Activated CD4-positive, alpha-beta memory T cell treated with anti-CD3 and anti-CD28 coated beads for 36 hours (primary cell): ENCODE results near the gene ARHGAP6. TPM values are rescaled to one million over a fixed set of nuclear protein-coding genes. Genes with fewer than 3 reads are reported as not detected.

ENCODE experiments used
- CTCF ChIA-PET: fragments of 350-600 bp; sonication (Branson Sonifier 250); formaldehyde crosslinking; loops from one replicate; lab custom pipeline; 2021; ENCODE audit warnings: antibody characterized with exemption, inconsistent platforms; lab: Charles Lee
- POLR2A ChIA-PET: fragments of 350-600 bp; sonication (Branson Sonifier 250); formaldehyde crosslinking; loops from one replicate; lab custom pipeline; 2021; ENCODE audit warnings: antibody characterized with exemption; lab: Charles Lee
- DNase-seq: peaks from one replicate; pipeline ENCODE4 v3.0.0-alpha.2; 2020
- H3K27ac Mint-ChIP-seq: one replicate; pipeline ENCODE4 v1.8.0; 2021; ENCODE audit warnings: mixed read lengths
- H3K27me3 Mint-ChIP-seq: one replicate; pipeline ENCODE4 v1.8.0; 2021; ENCODE audit warnings: mixed read lengths
- H3K36me3 Mint-ChIP-seq: one replicate; pipeline ENCODE4 v1.8.0; 2021; ENCODE audit warnings: mixed read lengths
- H3K4me1 Mint-ChIP-seq: one replicate; pipeline ENCODE4 v1.8.0; 2021; ENCODE audit warnings: low read depth, mixed read lengths
- H3K4me3 Mint-ChIP-seq: one replicate; pipeline ENCODE4 v1.8.0; 2021; ENCODE audit warnings: mild to moderate bottlenecking, mixed read lengths
- H3K9me3 Mint-ChIP-seq: one replicate; pipeline ENCODE4 v1.8.0; 2021; ENCODE audit warnings: mixed read lengths
- intact Hi-C: fragments of 100-400 bp; cut with micrococcal nuclease; formaldehyde crosslinking; loops from one replicate; pipeline ENCODE4 v1.15.1; 2023
- total RNA-seq, 2 experiments: library from RNA; stranded (reverse); gene quantifications; one replicate each; pipeline ENCODE4 v1.2.3, GENCODE V29; 2021

ARHGAP6 gene
- total RNA-seq, 2 experiments from 2014 or later, result not detected

- Mint-ChIP-seq H3K4me1 (no peaks in the 10 kb centered on the region), H3K36me3 (no peaks in the 10 kb centered on the region), H3K4me3 (no peak overlapping the region), H3K27me3 (no peaks in the 10 kb centered on the region), H3K9me3 (no peaks in the 10 kb centered on the region), H3K27ac (no peak overlapping the region)
- intact Hi-C loops, result no loop called here
- ChIA-PET POLR2A (no interaction called here), CTCF (no interaction called here)
- DNase-seq, result no peak
Observed at GRCh38 chrX:11296051-11296450, 369.7 kb downstream of the ARHGAP6 start.

- ChIA-PET CTCF (no interaction called here), POLR2A (no interaction called here)
- H3K36me3 Mint-ChIP-seq, result no peaks in the 10 kb centered on the region
- intact Hi-C loops, result no loop called here
- H3K27me3 Mint-ChIP-seq, result no peaks in the 10 kb centered on the region
- no peak for DNase-seq
- no peak within 1 kb of the TSS for H3K27ac Mint-ChIP-seq
- no peaks in the 10 kb centered on the region for H3K9me3 Mint-ChIP-seq
- H3K4me3 Mint-ChIP-seq, result no peak within 1 kb of the TSS
- no peaks in the 10 kb centered on the region for H3K4me1 Mint-ChIP-seq
Observed at GRCh38 chrX:11293113-11293512, 372.6 kb downstream of the ARHGAP6 start, which contains the start of gene AMELX. Gene AMELX (plus strand): TSS chrX:11293413. CDS start chrX:11294789, 1,376 bp downstream.

DNA sequence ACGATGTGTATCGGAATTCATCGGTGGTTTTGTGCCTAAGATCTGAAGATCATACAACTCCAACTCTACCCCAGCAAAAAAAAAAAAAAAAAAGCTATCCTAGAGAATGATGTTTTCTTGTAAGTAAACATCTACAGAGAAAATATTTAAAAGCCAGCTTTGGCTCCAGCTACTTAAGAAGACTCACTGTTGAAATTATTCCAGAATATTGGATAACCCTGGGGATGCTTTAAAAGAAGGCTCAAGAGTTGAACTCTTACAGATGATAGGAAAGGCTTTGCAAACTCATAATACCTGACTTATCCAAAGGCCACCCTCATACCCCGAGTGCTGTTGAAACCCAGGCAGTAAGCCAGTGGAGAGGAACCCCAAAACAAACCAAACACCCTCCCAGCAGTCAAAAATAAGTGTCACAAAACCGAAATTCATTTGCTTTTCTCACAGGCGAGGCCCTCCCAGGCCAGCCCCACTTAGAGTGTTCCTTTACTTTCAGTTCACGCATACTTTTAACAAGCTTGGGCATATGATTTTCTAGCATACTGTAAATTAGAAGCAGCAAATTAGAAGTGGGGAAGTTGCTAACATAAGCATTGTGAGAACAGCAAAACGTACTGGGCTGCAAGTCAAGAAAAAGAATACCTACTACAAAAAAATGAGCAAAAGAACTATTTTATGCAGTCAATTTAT, 375.2 kb downstream of the ARHGAP6 start:
- no peaks in the 10 kb centered on the region for H3K9me3 Mint-ChIP-seq
- DNase-seq, result no peak
- POLR2A ChIA-PET, result no interaction called here
- H3K27ac Mint-ChIP-seq, result no peak overlapping the region
- CTCF ChIA-PET, result interaction anchor here (0.7 kb wide), 1 partner anchor 429 kb away, joined by 3 read pairs; no protein-coding TSS in a partner anchor
- H3K4me1 Mint-ChIP-seq, result no peaks in the 10 kb centered on the region
- no peak overlapping the region for H3K4me3 Mint-ChIP-seq
- no peaks in the 10 kb centered on the region for H3K36me3 Mint-ChIP-seq
- intact Hi-C loops, result no loop called here
- no peaks in the 10 kb centered on the region for H3K27me3 Mint-ChIP-seq

GRCh38 chrX:11287505-11287904, 378.2 kb downstream of the ARHGAP6 start:
- ChIA-PET POLR2A (no interaction called here), CTCF (no interaction called here)
- DNase-seq, result no peak
- Mint-ChIP-seq H3K27me3 (no peaks in the 10 kb centered on the region), H3K9me3 (no peaks in the 10 kb centered on the region), H3K4me3 (no peak overlapping the region), H3K4me1 (no peaks in the 10 kb centered on the region), H3K27ac (no peak overlapping the region), H3K36me3 (no peaks in the 10 kb centered on the region)
- intact Hi-C loops, result no loop called here

DNA sequence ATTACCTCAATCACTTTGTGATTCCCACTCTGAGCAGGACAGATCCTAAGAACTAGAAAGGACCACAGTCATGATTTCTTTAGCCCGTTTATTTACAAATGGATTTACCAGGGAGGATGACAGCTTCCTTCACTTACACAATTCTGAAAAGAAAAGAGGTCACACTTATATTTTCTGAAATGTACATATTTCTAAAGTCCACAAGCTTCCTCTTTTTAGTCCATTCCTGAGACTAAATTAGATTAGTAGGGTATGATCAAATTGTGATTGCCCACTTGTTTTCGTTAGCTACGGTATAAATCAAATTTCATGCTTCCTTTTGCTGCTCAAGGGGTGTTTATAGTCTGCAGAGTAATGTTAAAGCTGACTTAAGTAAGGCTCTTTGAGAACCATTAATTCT, 380.1 kb downstream of the ARHGAP6 start:
- no peak overlapping the region for H3K4me3 Mint-ChIP-seq
- H3K9me3 Mint-ChIP-seq, result no peaks in the 10 kb centered on the region
- ChIA-PET POLR2A (no interaction called here), CTCF (no interaction called here)
- H3K36me3 Mint-ChIP-seq, result no peaks in the 10 kb centered on the region
- no peaks in the 10 kb centered on the region for H3K27me3 Mint-ChIP-seq
- H3K27ac Mint-ChIP-seq, result no peak overlapping the region
- H3K4me1 Mint-ChIP-seq, result no peaks in the 10 kb centered on the region
- intact Hi-C loops, result no loop called here
- DNase-seq, result no peak

- Mint-ChIP-seq H3K36me3 (no peaks in the 10 kb centered on the region), H3K4me1 (no peaks in the 10 kb centered on the region), H3K4me3 (no peak overlapping the region), H3K27me3 (no peaks in the 10 kb centered on the region), H3K27ac (no peak overlapping the region), H3K9me3 (no peaks in the 10 kb centered on the region)
- CTCF ChIA-PET, result no interaction called here
- intact Hi-C loops, result no loop called here
- no peak for DNase-seq
- POLR2A ChIA-PET, result no interaction called here
Observed at GRCh38 chrX:11282043-11282442, 383.7 kb downstream of the ARHGAP6 start.

GRCh38 chrX:11273544-11273943, 392.2 kb downstream of the ARHGAP6 start:
- no peak overlapping the region for H3K27ac Mint-ChIP-seq
- ChIA-PET CTCF (no interaction called here), POLR2A (no interaction called here)
- H3K4me1 Mint-ChIP-seq, result no peaks in the 10 kb centered on the region
- H3K36me3 Mint-ChIP-seq, result no peaks in the 10 kb centered on the region
- no peak overlapping the region for H3K4me3 Mint-ChIP-seq
- no peak for DNase-seq
- H3K27me3 Mint-ChIP-seq, result no peaks in the 10 kb centered on the region
- intact Hi-C loops, result no loop called here
- no peaks in the 10 kb centered on the region for H3K9me3 Mint-ChIP-seq

- CTCF ChIA-PET, result no interaction called here
- H3K9me3 Mint-ChIP-seq, result no peaks in the 10 kb centered on the region
- intact Hi-C loops, result no loop called here
- no peaks in the 10 kb centered on the region for H3K4me1 Mint-ChIP-seq
- POLR2A ChIA-PET, result no interaction called here
- H3K27ac Mint-ChIP-seq, result no peak overlapping the region
- H3K4me3 Mint-ChIP-seq, result no peak overlapping the region
- H3K27me3 Mint-ChIP-seq, result no peaks in the 10 kb centered on the region
- H3K36me3 Mint-ChIP-seq, result no peaks in the 10 kb centered on the region
- no peak for DNase-seq
Observed at GRCh38 chrX:11272863-11273262, 392.9 kb downstream of the ARHGAP6 start.

GRCh38 chrX:11272290-11272689, 393.4 kb downstream of the ARHGAP6 start:
- Mint-ChIP-seq H3K9me3 (no peaks in the 10 kb centered on the region), H3K4me1 (no peaks in the 10 kb centered on the region), H3K27ac (no peak overlapping the region), H3K36me3 (no peaks in the 10 kb centered on the region), H3K27me3 (no peaks in the 10 kb centered on the region), H3K4me3 (no peak overlapping the region)
- intact Hi-C loops, result no loop called here
- CTCF ChIA-PET, result no interaction called here
- DNase-seq, result no peak
- POLR2A ChIA-PET, result no interaction called here

GRCh38 chrX:11269996-11270395, 395.7 kb downstream of the ARHGAP6 start:
- Mint-ChIP-seq H3K4me3 (no peak overlapping the region), H3K27me3 (no peaks in the 10 kb centered on the region), H3K27ac (no peak overlapping the region), H3K4me1 (no peaks in the 10 kb centered on the region), H3K36me3 (no peaks in the 10 kb centered on the region), H3K9me3 (no peaks in the 10 kb centered on the region)
- CTCF ChIA-PET, result no interaction called here
- POLR2A ChIA-PET, result no interaction called here
- DNase-seq, result no peak
- intact Hi-C loops, result no loop called here

- intact Hi-C loops, result no loop called here
- CTCF ChIA-PET, result no interaction called here
- no peaks in the 10 kb centered on the region for H3K4me1 Mint-ChIP-seq
- no peak for DNase-seq
- POLR2A ChIA-PET, result no interaction called here
- H3K9me3 Mint-ChIP-seq, result no peaks in the 10 kb centered on the region
- H3K4me3 Mint-ChIP-seq, result no peak overlapping the region
- H3K27me3 Mint-ChIP-seq, result no peaks in the 10 kb centered on the region
- no peak overlapping the region for H3K27ac Mint-ChIP-seq
- H3K36me3 Mint-ChIP-seq, result no peaks in the 10 kb centered on the region
Observed at GRCh38 chrX:11269006-11269405, 396.7 kb downstream of the ARHGAP6 start.

DNA sequence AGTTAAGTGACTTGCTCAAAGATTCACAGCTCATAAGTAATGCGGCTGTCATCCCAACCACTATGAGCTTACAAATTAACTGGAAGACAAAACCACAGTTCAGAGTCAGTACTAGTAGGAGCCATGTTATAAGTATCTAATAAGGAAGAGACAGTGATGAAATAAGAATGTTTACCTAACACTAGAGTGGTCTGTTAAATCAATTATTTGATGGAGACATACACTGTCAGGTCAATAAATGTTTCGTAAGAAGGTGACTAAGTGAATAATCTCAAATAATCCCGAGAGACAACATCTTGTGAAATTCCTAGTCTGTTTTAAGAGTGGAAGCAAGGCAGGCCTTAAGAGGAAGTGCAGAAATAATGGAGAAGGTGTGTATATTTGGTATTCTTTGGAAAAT, 398.3 kb downstream of the ARHGAP6 start:
- intact Hi-C loops, result no loop called here
- ChIA-PET POLR2A (no interaction called here), CTCF (no interaction called here)
- Mint-ChIP-seq H3K9me3 (no peaks in the 10 kb centered on the region), H3K27ac (no peak overlapping the region), H3K4me3 (no peak overlapping the region), H3K27me3 (no peaks in the 10 kb centered on the region), H3K4me1 (no peaks in the 10 kb centered on the region), H3K36me3 (no peaks in the 10 kb centered on the region)
- DNase-seq, result no peak

DNA sequence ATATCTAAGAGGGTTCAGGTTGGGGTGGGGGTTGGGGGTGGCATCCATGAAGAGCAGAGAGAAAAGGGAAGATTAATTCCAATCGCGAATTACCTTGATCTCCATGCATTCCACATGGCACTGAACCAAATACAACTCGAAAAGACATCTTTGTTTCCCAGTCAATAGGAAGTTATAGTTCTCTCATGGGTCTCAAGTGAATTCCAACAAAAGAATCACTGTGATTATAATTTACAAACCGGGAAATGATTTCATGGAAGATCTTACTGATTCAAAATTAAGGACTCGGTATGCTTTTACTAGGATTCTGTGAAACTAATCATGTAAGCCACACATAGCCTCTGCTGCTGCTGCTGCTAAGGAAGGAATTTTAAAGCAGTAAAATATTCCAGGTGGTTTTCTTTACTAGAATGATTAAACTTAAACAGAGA, 399.1 kb downstream of the ARHGAP6 start:
- ChIA-PET CTCF (no interaction called here), POLR2A (no interaction called here)
- no peaks in the 10 kb centered on the region for H3K4me1 Mint-ChIP-seq
- intact Hi-C loops, result no loop called here
- H3K4me3 Mint-ChIP-seq, result no peak overlapping the region
- H3K27me3 Mint-ChIP-seq, result no peaks in the 10 kb centered on the region
- H3K27ac Mint-ChIP-seq, result no peak overlapping the region
- DNase-seq, result no peak
- H3K36me3 Mint-ChIP-seq, result no peaks in the 10 kb centered on the region
- H3K9me3 Mint-ChIP-seq, result no peaks in the 10 kb centered on the region
